SK-N-MC (cell line): ENCODE results near the gene ZNF319.

Experiments used
- EZH2 ChIP-seq: fragments of 200-600 bp; sonication (generic); IDR thresholded peaks from one replicate; pipeline ENCODE4 v1.6.1; 2017; ENCODE audit warnings: antibody characterized with exemption
- FOXP2 ChIP-seq: optimal IDR thresholded peaks from 2 replicates; pipeline ENCODE3; 2011; ENCODE audit warnings: mild to moderate bottlenecking, moderate library complexity; ENCODE audit not compliant: insufficient read depth; ENCODE audit errors: extremely low read length, control extremely low read depth
- POLR2AphosphoS5 ChIP-seq: IDR thresholded peaks from 2 replicates; pipeline ENCODE4 v1.6.1; 2012; ENCODE audit warnings: mild to moderate bottlenecking, low read depth, low read length, borderline replicate concordance

GRCh38 chr16:58044266-58045019 is 44.0 kb upstream of the ZNF319 start:
- TF ChIP-seq POLR2AphosphoS5 (no peak), EZH2 (no peak), FOXP2 (no peak)
